Measurements from ENCODE around the gene MOV10L1. TPM values are rescaled to one million over a fixed set of nuclear protein-coding genes. Genes with fewer than 3 reads are reported as not detected.
A peak's percentile ranks its signal among the peaks of the same experiment; 100 is the strongest.

MOV10L1 gene
- total RNA-seq, 1 experiment from 2014 or later = not detected

DNA sequence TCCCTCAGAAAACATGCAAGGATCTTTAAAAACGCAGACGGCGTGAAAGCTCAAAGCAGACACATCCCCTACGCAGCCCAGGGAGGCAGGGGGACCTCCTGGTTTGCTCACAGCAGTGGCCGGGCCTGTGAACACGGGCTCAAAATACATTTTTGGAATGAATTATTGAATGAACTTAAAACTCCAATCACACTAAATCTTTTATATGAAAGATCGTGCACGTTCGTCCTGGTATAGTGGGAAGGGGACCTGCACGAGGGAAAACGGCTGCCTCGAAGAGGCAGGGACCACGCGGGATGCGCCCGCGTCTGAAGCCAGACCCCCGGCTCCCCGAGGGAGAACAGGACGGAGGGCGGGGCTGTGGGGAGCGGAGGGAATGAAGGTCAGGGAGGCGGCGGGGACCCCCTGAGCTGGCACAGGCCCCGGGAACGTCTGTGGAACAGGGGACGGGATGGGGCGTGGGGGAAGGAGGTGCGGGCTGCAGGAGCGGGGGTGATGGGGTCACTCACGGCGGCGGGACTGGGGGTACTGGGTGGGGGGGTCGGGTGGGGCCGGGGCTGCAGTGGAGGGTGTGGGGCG is 79.5 kb downstream of the MOV10L1 start:
- POLR2A ChIA-PET (ENCODE audit: low non-redundant PET) = no interaction called here
- CTCF ChIA-PET = interaction anchor here (0.7 kb wide), 1 partner anchor 25 kb away, joined by 4 read pairs; no protein-coding TSS in a partner anchor
- Histone ChIP-seq H3K4me1 (ENCODE audit: insufficient read depth, low read length, poor library complexity, severe bottlenecking) (peaks cover 4% of the 10 kb centered on the region), H3K9me3 (ENCODE audit: low read depth, low read length, poor library complexity, severe bottlenecking) (no peaks in the 10 kb centered on the region), H3K4me3 (ENCODE audit: low read depth, low read length, poor library complexity, severe bottlenecking) (peak overlapping the region; percentile 54), H3K27ac (ENCODE audit: low read depth, low read length, poor library complexity, severe bottlenecking) (no peak overlapping the region), H3K36me3 (ENCODE audit: insufficient read depth, low read length, poor library complexity, severe bottlenecking) (no peaks in the 10 kb centered on the region), H3K27me3 (replicated peaks; ENCODE audit: insufficient read depth, low read depth, low read length, poor library complexity) (no peaks in the 10 kb centered on the region)
- intact Hi-C loops (cut with micrococcal nuclease; ENCODE audit: unreplicated experiment) = no loop called here
- BruUV-seq (replicated peaks) = no TSS peak
- TF ChIP-seq, protein P1, sequence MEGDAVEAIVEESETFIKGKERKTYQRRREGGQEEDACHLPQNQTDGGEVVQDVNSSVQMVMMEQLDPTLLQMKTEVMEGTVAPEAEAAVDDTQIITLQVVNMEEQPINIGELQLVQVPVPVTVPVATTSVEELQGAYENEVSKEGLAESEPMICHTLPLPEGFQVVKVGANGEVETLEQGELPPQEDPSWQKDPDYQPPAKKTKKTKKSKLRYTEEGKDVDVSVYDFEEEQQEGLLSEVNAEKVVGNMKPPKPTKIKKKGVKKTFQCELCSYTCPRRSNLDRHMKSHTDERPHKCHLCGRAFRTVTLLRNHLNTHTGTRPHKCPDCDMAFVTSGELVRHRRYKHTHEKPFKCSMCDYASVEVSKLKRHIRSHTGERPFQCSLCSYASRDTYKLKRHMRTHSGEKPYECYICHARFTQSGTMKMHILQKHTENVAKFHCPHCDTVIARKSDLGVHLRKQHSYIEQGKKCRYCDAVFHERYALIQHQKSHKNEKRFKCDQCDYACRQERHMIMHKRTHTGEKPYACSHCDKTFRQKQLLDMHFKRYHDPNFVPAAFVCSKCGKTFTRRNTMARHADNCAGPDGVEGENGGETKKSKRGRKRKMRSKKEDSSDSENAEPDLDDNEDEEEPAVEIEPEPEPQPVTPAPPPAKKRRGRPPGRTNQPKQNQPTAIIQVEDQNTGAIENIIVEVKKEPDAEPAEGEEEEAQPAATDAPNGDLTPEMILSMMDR (conservative IDR thresholded peaks at IDR 0.05; ENCODE audit: low read depth, low read length) = no peak
- no peak for TF ChIP-seq EZH2 (IDR thresholded peaks at IDR 0.05; ENCODE audit: borderline replicate concordance, low read depth, low read length, poor library complexity, severe bottlenecking)
- DNase-seq (ENCODE audit: low spot score) = no peak

GRCh38 chr22:50169774-50170341 is 80.1 kb downstream of the MOV10L1 start:
- no peak overlapping the region for H3K27ac ChIP-seq (ENCODE audit: low read depth, low read length, poor library complexity, severe bottlenecking)
- no peaks in the 10 kb centered on the region for H3K27me3 ChIP-seq (replicated peaks; ENCODE audit: insufficient read depth, low read depth, low read length, poor library complexity)
- H3K9me3 ChIP-seq (ENCODE audit: low read depth, low read length, poor library complexity, severe bottlenecking) = no peaks in the 10 kb centered on the region
- BruUV-seq (replicated peaks) = no TSS peak
- H3K36me3 ChIP-seq (ENCODE audit: insufficient read depth, low read length, poor library complexity, severe bottlenecking) = no peaks in the 10 kb centered on the region
- TF ChIP-seq EZH2 (IDR thresholded peaks at IDR 0.05; ENCODE audit: borderline replicate concordance, low read depth, low read length, poor library complexity, severe bottlenecking) = no peak
- TF ChIP-seq, protein P1 (conservative IDR thresholded peaks at IDR 0.05; ENCODE audit: low read depth, low read length) = no peak
- H3K4me1 ChIP-seq (ENCODE audit: insufficient read depth, low read length, poor library complexity, severe bottlenecking) = peaks cover 4% of the 10 kb centered on the region
- ChIA-PET POLR2A (ENCODE audit: low non-redundant PET) (no interaction called here), CTCF (no interaction called here)
- intact Hi-C loops (cut with micrococcal nuclease; ENCODE audit: unreplicated experiment) = no loop called here
- peak; percentile 45 for DNase-seq (ENCODE audit: low spot score)
- peak overlapping the region; percentile 54 for H3K4me3 ChIP-seq (ENCODE audit: low read depth, low read length, poor library complexity, severe bottlenecking)

DNA sequence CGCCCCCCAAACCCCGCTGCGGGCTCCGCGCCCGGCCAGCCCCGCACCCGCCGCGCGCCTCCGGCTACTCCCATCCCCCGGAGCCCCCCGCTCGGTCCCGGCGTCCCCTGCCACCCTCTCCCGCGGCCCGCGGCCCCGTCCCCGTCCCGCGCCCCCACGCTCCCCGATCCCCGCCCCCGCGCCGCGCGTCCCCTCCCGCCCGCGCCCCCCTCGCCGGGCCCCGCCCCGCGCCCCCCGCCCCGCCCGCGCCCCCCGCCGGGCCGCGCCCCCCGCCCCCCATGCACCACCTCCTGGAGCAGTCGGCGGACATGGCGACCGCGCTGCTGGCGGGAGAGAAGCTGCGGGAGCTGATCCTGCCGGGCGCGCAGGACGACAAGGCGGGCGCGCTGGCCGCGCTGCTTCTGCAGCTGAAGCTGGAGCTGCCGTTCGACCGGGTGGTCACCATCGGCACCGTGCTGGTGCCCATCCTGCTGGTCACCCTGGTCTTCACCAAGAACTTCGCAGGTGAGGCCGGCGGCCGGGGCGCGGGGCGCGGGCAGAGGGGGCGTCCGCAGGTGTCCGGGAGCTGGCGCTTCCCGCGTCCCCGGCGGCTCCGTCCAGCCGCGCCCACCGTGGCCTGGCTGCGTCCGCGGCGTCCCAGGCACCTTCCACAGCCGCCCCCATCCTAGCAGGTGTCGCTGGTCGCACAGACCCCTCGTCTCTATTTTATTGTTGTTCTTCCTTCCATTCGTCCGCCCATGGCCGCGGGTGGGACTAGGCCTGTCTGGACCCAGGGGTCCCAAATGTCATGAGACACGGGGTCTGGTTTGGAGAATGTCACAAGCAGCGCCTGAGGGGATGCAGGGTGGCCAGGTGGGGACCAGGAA is 80.9 kb downstream of the MOV10L1 start, which contains the start of gene PANX2:
TSS of gene PANX2 (plus strand) at position 279 of the 866 bp plus-strand sequence. CDS start at position 279, 0 bp downstream.
- no peaks in the 10 kb centered on the region for H3K36me3 ChIP-seq (ENCODE audit: insufficient read depth, low read length, poor library complexity, severe bottlenecking)
- peaks cover 4% of the 10 kb centered on the region for H3K4me1 ChIP-seq (ENCODE audit: insufficient read depth, low read length, poor library complexity, severe bottlenecking)
- no peak for DNase-seq (ENCODE audit: low spot score)
- peak within 1 kb of the TSS; percentile 47 for H3K27ac ChIP-seq (ENCODE audit: low read depth, low read length, poor library complexity, severe bottlenecking)
- no peak for TF ChIP-seq EZH2 (IDR thresholded peaks at IDR 0.05; ENCODE audit: borderline replicate concordance, low read depth, low read length, poor library complexity, severe bottlenecking)
- TF ChIP-seq, protein P1 (conservative IDR thresholded peaks at IDR 0.05; ENCODE audit: low read depth, low read length) = no peak
- ChIA-PET CTCF (no interaction called here), POLR2A (ENCODE audit: low non-redundant PET) (no interaction called here)
- H3K9me3 ChIP-seq (ENCODE audit: low read depth, low read length, poor library complexity, severe bottlenecking) = no peaks in the 10 kb centered on the region
- intact Hi-C loops (cut with micrococcal nuclease; ENCODE audit: unreplicated experiment) = no loop called here
- no peaks in the 10 kb centered on the region for H3K27me3 ChIP-seq (replicated peaks; ENCODE audit: insufficient read depth, low read depth, low read length, poor library complexity)
- peak within 1 kb of the TSS; percentile 54 for H3K4me3 ChIP-seq (ENCODE audit: low read depth, low read length, poor library complexity, severe bottlenecking)
- no TSS peak for BruUV-seq (replicated peaks)
